H1 (cell line): Measurements from ENCODE around the gene SUGT1. TPM values are rescaled to one million over a fixed set of nuclear protein-coding genes. Genes with fewer than 3 reads are reported as not detected.

ENCODE experiments used
- ATF3 ChIP-seq: IDR thresholded peaks from 2 replicates; pipeline ENCODE4 v1.6.1; 2011; ENCODE audit warnings: low read depth, mild to moderate bottlenecking, low read length; ENCODE audit not compliant: insufficient read depth
- CHD7 ChIP-seq: fragments of 300-600 bp; sonication (generic); IDR thresholded peaks from 2 replicates; pipeline ENCODE4 v1.7.1; 2012; ENCODE audit warnings: low read length, moderate library complexity, mild to moderate bottlenecking, inconsistent platforms; ENCODE audit not compliant: insufficient replicate concordance
- CTBP2 ChIP-seq: IDR thresholded peaks from 2 replicates; pipeline ENCODE4 v1.7.0; 2011; ENCODE audit warnings: borderline replicate concordance, mild to moderate bottlenecking, moderate library complexity, mixed read lengths, low read length; ENCODE audit not compliant: insufficient read depth, insufficient read length
- EZH2 ChIP-seq: fragments of 200-600 bp; sonication (generic); IDR thresholded peaks from 2 replicates; pipeline ENCODE4 v1.7.1; 2012; ENCODE audit warnings: low read depth, mild to moderate bottlenecking, moderate library complexity, low read length, inconsistent platforms; ENCODE audit not compliant: severe bottlenecking
- FOSL1 ChIP-seq: IDR thresholded peaks from 2 replicates; pipeline ENCODE4 v1.6.1; 2011; ENCODE audit warnings: mild to moderate bottlenecking, low read depth, low read length, moderate library complexity; ENCODE audit not compliant: insufficient read depth
- NANOG ChIP-seq: IDR thresholded peaks from 2 replicates; pipeline ENCODE4 v1.6.1; 2011; ENCODE audit warnings: low read length, low read depth, mild to moderate bottlenecking, inconsistent platforms; ENCODE audit not compliant: insufficient read depth, poor library complexity, severe bottlenecking
- PHF8 ChIP-seq: fragments of 200-600 bp; sonication (generic); conservative IDR thresholded peaks from 2 replicates; pipeline ENCODE4 v1.7.1; 2012; ENCODE audit warnings: low read depth, mild to moderate bottlenecking, inconsistent platforms, low read length, moderate library complexity
- SAP30 ChIP-seq: fragments of 300-600 bp; sonication (generic); IDR thresholded peaks from 2 replicates; pipeline ENCODE4 v1.7.1; 2012; ENCODE audit warnings: low read length, moderate library complexity, mild to moderate bottlenecking, inconsistent platforms; ENCODE audit not compliant: insufficient read depth, insufficient replicate concordance
- SIN3A ChIP-seq, 2 experiments: IDR thresholded peaks in 1 of 2; conservative IDR thresholded peaks in 1 of 2; 2 replicates each; pipeline ENCODE4 v1.6.1; 2011 to 2012; ENCODE audit warnings: low read length in 2 of 2, improper control_type of control experiment in 1 of 2, low read depth in 1 of 2, mild to moderate bottlenecking in 1 of 2
- SIX5 ChIP-seq: IDR thresholded peaks from 2 replicates; pipeline ENCODE4 v1.6.1; 2011; ENCODE audit warnings: mild to moderate bottlenecking, low read depth, low read length
- polyA plus RNA-seq, 7 experiments: library from polyadenylated mRNA; depleted of rRNA in 3 of 7; stranded (reverse) in 5 of 7; unstranded in 2 of 7; fragments of >200 nt in 5 of 7; fragments of 200-250 nt in 2 of 7; gene quantifications; 1 replicate in 5 of 7; 2 replicates in 1 of 7; 4 replicates in 1 of 7; pipeline versions ENCODE4 v1.2.1 to v1.2.3, GENCODE V29; 2011 to 2013; ENCODE audit warnings: missing spikeins in 2 of 7, mixed read lengths in 2 of 7
- total RNA-seq: library from RNA; stranded (reverse); fragmentation: NEBNext Ultra II Directional; extraction: Animal tissue kit (Norgen Biotek cat#: 25700); gene quantifications from 2 replicates; pipeline ENCODE4 v1.2.1, GENCODE V29; 2021

The SUGT1 gene
- total and polyA plus RNA-seq, 2 of the 8 experiments (the other 6 are each of a cell fraction or from before 2014, with no cell fraction given) = 21.0 to 99.4 TPM

GRCh38 chr13:52696566-52696965, 43.9 kb downstream of the SUGT1 start (continued):
- TF ChIP-seq CHD7 = no peak
- TF ChIP-seq FOSL1 = no peak
- no peak for TF ChIP-seq PHF8
- no peak for TF ChIP-seq SAP30
- no peak for TF ChIP-seq SIN3A (conservative IDR thresholded peaks at IDR 0.05 in 1 of 2, IDR thresholded peaks at IDR 0.05 in 1 of 2; ENCODE audit: low read depth in 1 of 2, low read length in 2 of 2)
- no peak for TF ChIP-seq NANOG
- no peak for TF ChIP-seq CTBP2
- no peak for TF ChIP-seq ATF3
- no peak for TF ChIP-seq EZH2
- TF ChIP-seq SIX5 = no peak
